WERI-Rb-1 (cell line): ENCODE measurements around the gene TNFRSF4.

Source experiments
- DNase-seq: peaks from one replicate; pipeline ENCODE4 v3.0.0-alpha.2; 2020
- H3K27ac ChIP-seq: fragments of 250-450 bp; sonication (Bioruptor Pico); 2 replicates; pipeline ENCODE4 v1.5.1; 2020; ENCODE audit warnings: mild to moderate bottlenecking, moderate library complexity
- H3K27me3 ChIP-seq: fragments of 250-450 bp; sonication (Bioruptor Pico); 2 replicates; pipeline ENCODE4 v1.5.1; 2021; ENCODE audit warnings: mild to moderate bottlenecking, low read depth, moderate library complexity; ENCODE audit not compliant: insufficient read depth, severe bottlenecking
- H3K36me3 ChIP-seq: fragments of 250-450 bp; sonication (Bioruptor Pico); 2 replicates; pipeline ENCODE4 v1.5.1; 2020; ENCODE audit warnings: mild to moderate bottlenecking, moderate library complexity
- H3K4me3 ChIP-seq: 2 replicates; pipeline ENCODE4 v1.5.1; 2011; ENCODE audit warnings: low read depth, mild to moderate bottlenecking, control low read depth, low read length
- H3K9me3 ChIP-seq: fragments of 250-450 bp; sonication (Bioruptor Pico); 2 replicates; pipeline ENCODE4 v1.5.1; 2021; ENCODE audit warnings: mild to moderate bottlenecking, moderate library complexity; ENCODE audit not compliant: severe bottlenecking
- TF ChIP-seq, protein P1 (sequence below): IDR thresholded peaks from 2 replicates; pipeline ENCODE4 v1.5.1; 2011; ENCODE audit warnings: low read depth, mild to moderate bottlenecking, control low read depth, inconsistent platforms, low read length

TNFRSF4 gene

GRCh38 chr1:1213345-1214265 lies at the start of gene TNFRSF4:
TSS of gene TNFRSF4 (minus strand) at chr1:1214153. CDS start at chr1:1214127, 26 bp downstream.
- DNase-seq = no peak
- Histone ChIP-seq H3K9me3 (no peaks in the 10 kb centered on the region), H3K4me3 (no peak within 1 kb of the TSS), H3K27me3 (no peaks in the 10 kb centered on the region), H3K27ac (no peak within 1 kb of the TSS), H3K36me3 (peaks cover 26% of the 10 kb centered on the region)
- TF ChIP-seq, protein P1, sequence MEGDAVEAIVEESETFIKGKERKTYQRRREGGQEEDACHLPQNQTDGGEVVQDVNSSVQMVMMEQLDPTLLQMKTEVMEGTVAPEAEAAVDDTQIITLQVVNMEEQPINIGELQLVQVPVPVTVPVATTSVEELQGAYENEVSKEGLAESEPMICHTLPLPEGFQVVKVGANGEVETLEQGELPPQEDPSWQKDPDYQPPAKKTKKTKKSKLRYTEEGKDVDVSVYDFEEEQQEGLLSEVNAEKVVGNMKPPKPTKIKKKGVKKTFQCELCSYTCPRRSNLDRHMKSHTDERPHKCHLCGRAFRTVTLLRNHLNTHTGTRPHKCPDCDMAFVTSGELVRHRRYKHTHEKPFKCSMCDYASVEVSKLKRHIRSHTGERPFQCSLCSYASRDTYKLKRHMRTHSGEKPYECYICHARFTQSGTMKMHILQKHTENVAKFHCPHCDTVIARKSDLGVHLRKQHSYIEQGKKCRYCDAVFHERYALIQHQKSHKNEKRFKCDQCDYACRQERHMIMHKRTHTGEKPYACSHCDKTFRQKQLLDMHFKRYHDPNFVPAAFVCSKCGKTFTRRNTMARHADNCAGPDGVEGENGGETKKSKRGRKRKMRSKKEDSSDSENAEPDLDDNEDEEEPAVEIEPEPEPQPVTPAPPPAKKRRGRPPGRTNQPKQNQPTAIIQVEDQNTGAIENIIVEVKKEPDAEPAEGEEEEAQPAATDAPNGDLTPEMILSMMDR = no peak

- DNase-seq = no peak
- Histone ChIP-seq H3K27me3 (no peaks in the 10 kb centered on the region), H3K27ac (no peak overlapping the region), H3K36me3 (peaks cover 74% of the 10 kb centered on the region), H3K9me3 (no peaks in the 10 kb centered on the region), H3K4me3 (no peak overlapping the region)
- TF ChIP-seq, protein P1 = no peak
These were observed 48.8 kb upstream of the TNFRSF4 start for GRCh38 chr1:1262758-1263157.

- Histone ChIP-seq H3K27me3 (no peaks in the 10 kb centered on the region), H3K27ac (no peak overlapping the region), H3K9me3 (no peaks in the 10 kb centered on the region), H3K4me3 (no peak overlapping the region), H3K36me3 (peaks cover 67% of the 10 kb centered on the region)
- TF ChIP-seq, protein P1 = no peak
- no peak for DNase-seq
These were observed 48.1 kb upstream of the TNFRSF4 start for GRCh38 chr1:1262071-1262470.

DNA sequence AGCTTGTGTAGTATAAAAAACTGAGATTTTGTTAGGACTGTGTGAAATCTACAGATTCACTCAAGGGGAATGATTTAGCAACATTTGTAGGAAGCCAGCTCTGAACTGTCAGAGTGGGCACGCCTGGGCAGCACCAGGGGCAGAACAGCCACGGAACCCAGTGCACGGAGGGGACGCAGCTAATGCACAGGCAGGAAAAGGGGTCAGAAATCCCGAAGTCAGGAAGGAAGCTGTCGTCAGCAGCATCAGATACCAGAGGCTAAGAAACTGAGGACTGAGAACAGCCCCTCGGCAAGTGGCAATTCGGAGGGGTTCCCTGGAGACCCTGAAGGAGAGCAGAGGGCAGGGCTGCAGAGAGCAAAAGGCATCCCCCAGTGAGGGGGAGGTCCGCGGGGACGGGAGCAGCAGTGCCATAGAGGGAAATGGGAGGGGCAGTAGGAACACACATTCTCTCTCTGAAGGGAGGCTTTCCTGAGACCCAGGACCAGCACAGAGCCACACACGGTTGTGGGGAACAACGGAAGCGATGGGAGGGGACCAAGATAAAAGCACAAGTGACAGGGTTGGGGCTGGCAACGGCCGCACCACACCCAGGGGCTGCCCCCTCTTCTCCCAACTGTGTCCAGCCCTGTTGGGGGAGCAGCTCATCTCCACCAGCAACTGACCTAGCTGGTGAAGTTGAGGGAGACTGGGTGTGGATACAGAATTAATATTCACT lies 47.0 kb upstream of the TNFRSF4 start:
- Histone ChIP-seq H3K36me3 (peaks cover 66% of the 10 kb centered on the region), H3K4me3 (no peak overlapping the region), H3K9me3 (no peaks in the 10 kb centered on the region), H3K27ac (no peak overlapping the region), H3K27me3 (no peaks in the 10 kb centered on the region)
- DNase-seq = no peak
- TF ChIP-seq, protein P1 = no peak

GRCh38 chr1:1259951-1260600 lies 46.1 kb upstream of the TNFRSF4 start:
- no peak for DNase-seq
- no peak overlapping the region for H3K4me3 ChIP-seq
- H3K36me3 ChIP-seq = peaks cover 66% of the 10 kb centered on the region
- no peaks in the 10 kb centered on the region for H3K9me3 ChIP-seq
- TF ChIP-seq, protein P1 = no peak
- H3K27ac ChIP-seq = no peak overlapping the region
- H3K27me3 ChIP-seq = no peaks in the 10 kb centered on the region
